Pancreas (tissue), 10 donors: ENCODE data around the gene MECR. TPM values are rescaled to one million over a fixed set of nuclear protein-coding genes. Genes with fewer than 3 reads are reported as not detected.

ENCODE experiments used
- ATAC-seq, 4 donors: fragments of 200-7000 bp; cut with Tn5 transposase; one replicate each; pipeline versions ENCODE4 v1.8.0 to v1.9.1; 2020; ENCODE audit warnings: mild to moderate bottlenecking in 4 of 4, moderate library complexity in 4 of 4
- DNase-seq, 6 donors: peaks; one replicate each; pipeline ENCODE4 v3.0.0-alpha.2; 2020
- FAIRE-seq: peaks from 2 replicates; lab custom pipeline; 2012; peaks lifted over from hg19 to GRCh38; lab: Jason Lieb, UNC
- H3K27ac ChIP-seq, 4 donors: fragments of 200-600 bp; sonication (generic); 1 replicate in 3 of 4; 2 replicates in 1 of 4; pipeline versions ENCODE4 v1.5.0 to v1.8.0; 2020
- H3K27me3 ChIP-seq, 4 donors: fragments of 200-600 bp; one replicate each; pipeline ENCODE4 v1.8.0; 2021
- H3K36me3 ChIP-seq, 3 donors: fragments of 200-600 bp; sonication (generic) in 1 of 3; one replicate each; pipeline versions ENCODE4 v1.5.0 to v1.8.0; 2020 to 2021
- H3K4me1 ChIP-seq, 3 donors: fragments of 200-600 bp; one replicate each; pipeline ENCODE4 v1.8.0; 2021
- H3K4me3 ChIP-seq, 4 donors: fragments of 200-600 bp; sonication (generic) in 2 of 4; one replicate each; pipeline versions ENCODE4 v1.5.0 to v1.8.0; 2020 to 2021
- H3K9me3 ChIP-seq, 4 donors: fragments of 200-600 bp; one replicate each; pipeline ENCODE4 v1.8.0; 2021
- CTCF ChIP-seq, 4 donors: fragments of 200-600 bp; sonication (generic) in 3 of 4; IDR thresholded peaks; one replicate each; pipeline versions ENCODE4 v1.5.0 to v1.8.0; 2021; ENCODE audit warnings: antibody characterized with exemption in 4 of 4
- WGBS, 2 donors: extraction: QIAGEN DNeasy Blood & Tissue Kit; methylation state at CpG; one replicate each; pipeline ENCODE4 v1.1.7; 2013; 5-methylcytosine and 5-hydroxymethylcytosine counted together
- intact Hi-C, 3 donors: fragments of 100-400 bp; cut with DNase I; formaldehyde crosslinking; loops; one replicate each; pipeline versions ENCODE4 v1.11.1 to v1.14.2; 2022
- polyA plus RNA-seq, 2 donors: library from polyadenylated mRNA; stranded (reverse); fragments of 200-250 nt; gene quantifications; one replicate each; pipeline ENCODE4 v1.2.3, GENCODE V29; 2013
- total RNA-seq, 6 donors: library from RNA; stranded (reverse); fragmentation: NEBNext Ultra II Directional in 4 of 6; extraction: Animal tissue kit (Norgen Biotek cat#: 25700) in 4 of 6; gene quantifications; one replicate each; pipeline versions ENCODE4 v1.2.1 to v1.2.4, GENCODE V29; 2021 to 2023
- donor health status: healthy with polysubstance abuse.
- donor health status: DM: no; HTN: no; CAD: no; lungs with moderate emphysema.
- donor health status: DM: no; HTN: no; CAD: no.
- donor health status: control.
- donor health status: control.
- donor health status: Bipolar disorder and iron deficiency.
- donor health status: DM: yes; HTN: yes; CAD: no.
- donor health status: DM: no; HTN: no; CAD: no.
- donor health status: DM: no; HTN: no; CAD: no.
- donor health status: DM: yes; HTN: yes; CAD: no.

MECR gene
- total and polyA plus RNA-seq, 8 donors: 9.0 to 19.6 (median 10.5) TPM

DNA sequence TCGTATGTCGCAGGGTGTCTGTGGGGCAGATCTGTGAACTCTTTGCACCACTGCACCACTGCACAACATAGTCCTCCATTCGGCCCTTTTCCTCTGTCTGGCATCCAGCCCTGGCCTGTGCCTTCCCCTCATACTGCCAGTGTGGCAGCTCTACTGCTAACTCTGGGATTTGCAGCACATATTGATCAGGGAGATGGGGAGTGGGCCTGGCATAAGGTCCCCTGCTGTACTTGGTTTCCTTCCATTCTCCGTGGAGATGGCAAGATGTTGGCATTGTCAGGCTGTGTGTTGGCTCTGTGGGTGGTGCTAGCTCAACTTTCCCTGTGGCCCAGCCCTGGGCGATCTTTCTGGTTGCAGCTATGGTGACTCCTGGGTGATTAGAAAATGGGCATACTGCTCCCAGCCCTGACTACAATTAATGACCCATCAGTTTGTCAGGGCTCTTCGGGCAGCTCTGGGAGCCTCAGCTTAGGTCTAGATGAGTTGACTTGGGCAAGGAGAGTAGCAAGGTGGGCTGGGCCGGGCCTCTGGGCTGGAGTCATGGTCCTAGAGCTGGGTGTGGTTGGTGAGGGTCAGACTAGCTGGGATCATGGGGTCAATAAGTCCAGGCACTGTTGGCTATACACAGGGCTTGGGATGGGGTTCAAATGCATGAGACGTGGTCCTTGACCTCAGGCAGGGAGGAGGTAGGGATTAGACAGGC, 17.0 kb upstream of the MECR start:
- 81 to 82% methylated on average over 8 of the region's 8 CpGs for WGBS, 2 donors
- intact Hi-C loops: loop anchor here in 1 of 3 donors (5.0 to 10.0 kb wide), 2 partner anchors 860 to 1137 kb away; no protein-coding TSS in a partner anchor
- no peak overlapping the region for H3K4me3 ChIP-seq
- H3K27me3 ChIP-seq: no peaks in the 10 kb centered on the region
- FAIRE-seq (no peak), DNase-seq (no peak), ATAC-seq (no peak)
- H3K9me3 ChIP-seq: no peaks in the 10 kb centered on the region
- no peak overlapping the region for H3K27ac ChIP-seq
- no peaks in the 10 kb centered on the region for H3K36me3 ChIP-seq
- no peak for TF ChIP-seq CTCF (IDR thresholded peaks at IDR 0.05)
- no peaks in the 10 kb centered on the region for H3K4me1 ChIP-seq

DNA sequence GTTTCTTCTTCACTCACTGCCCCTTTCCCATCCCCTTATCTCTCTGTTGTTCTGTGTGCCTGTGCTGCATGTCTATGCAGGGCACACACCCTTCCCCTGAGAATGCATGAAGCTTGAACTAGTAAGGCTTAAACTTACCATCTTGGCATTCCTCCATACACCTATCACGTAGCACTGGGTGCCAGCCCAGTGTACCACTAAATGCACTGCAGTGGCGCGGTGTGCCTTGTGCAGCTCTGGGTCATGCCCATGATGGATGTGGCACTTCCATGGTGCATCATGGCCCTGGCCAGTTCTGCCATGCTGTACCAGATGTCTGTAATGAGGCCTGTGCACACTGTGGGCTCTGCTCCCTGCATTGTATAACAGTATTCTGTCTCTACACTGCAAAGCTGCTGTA, 16.3 kb upstream of the MECR start:
- TF ChIP-seq CTCF (IDR thresholded peaks at IDR 0.05): no peak
- no peaks in the 10 kb centered on the region for H3K4me1 ChIP-seq
- DNase-seq (no peak), FAIRE-seq (no peak), ATAC-seq (no peak)
- H3K27me3 ChIP-seq: no peaks in the 10 kb centered on the region
- H3K36me3 ChIP-seq: no peaks in the 10 kb centered on the region
- WGBS, 2 donors: 73 to 81% methylated on average over 3 of the region's 3 CpGs
- no peaks in the 10 kb centered on the region for H3K9me3 ChIP-seq
- intact Hi-C loops: loop anchor here in 1 of 3 donors (5.0 to 10.0 kb wide), 2 partner anchors 860 to 1138 kb away; no protein-coding TSS in a partner anchor
- H3K4me3 ChIP-seq: no peak overlapping the region
- no peak overlapping the region for H3K27ac ChIP-seq

DNA sequence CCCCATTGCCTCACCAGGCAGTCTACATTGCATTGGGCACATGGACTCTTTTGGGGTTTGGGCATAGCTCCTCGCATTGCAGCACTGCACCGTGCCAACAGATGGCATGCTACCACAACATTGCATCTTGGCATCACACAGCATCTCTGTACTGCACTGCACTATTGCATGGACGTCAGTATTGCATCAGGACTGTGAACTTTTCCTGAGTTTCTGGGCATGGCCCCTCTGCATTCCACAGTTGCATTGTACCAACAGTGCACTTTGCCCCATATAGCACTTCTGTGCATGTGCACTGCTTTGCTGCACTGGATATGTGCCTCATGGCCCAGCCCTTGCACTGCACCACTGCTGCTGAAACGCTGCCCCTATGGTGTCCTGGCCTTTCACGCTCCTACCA, 15.1 kb upstream of the MECR start:
- H3K36me3 ChIP-seq: no peaks in the 10 kb centered on the region
- no peaks in the 10 kb centered on the region for H3K9me3 ChIP-seq
- no peak overlapping the region for H3K4me3 ChIP-seq
- no peak for DNase-seq
- no peaks in the 10 kb centered on the region for H3K27me3 ChIP-seq
- FAIRE-seq: no peak
- 53 to 68% methylated on average over 5 of the region's 5 CpGs for WGBS, 2 donors
- intact Hi-C loops: loop anchor here in 1 of 3 donors (5.0 to 10.0 kb wide), 2 partner anchors 861 to 1139 kb away; no protein-coding TSS in a partner anchor
- TF ChIP-seq CTCF (IDR thresholded peaks at IDR 0.05): peak in 1 of 4 donors; percentile 17
- no peak overlapping the region for H3K27ac ChIP-seq
- H3K4me1 ChIP-seq: no peaks in the 10 kb centered on the region
- peak in 3 of 4 donors; percentile 66 to 76 (median 66) for ATAC-seq

DNA sequence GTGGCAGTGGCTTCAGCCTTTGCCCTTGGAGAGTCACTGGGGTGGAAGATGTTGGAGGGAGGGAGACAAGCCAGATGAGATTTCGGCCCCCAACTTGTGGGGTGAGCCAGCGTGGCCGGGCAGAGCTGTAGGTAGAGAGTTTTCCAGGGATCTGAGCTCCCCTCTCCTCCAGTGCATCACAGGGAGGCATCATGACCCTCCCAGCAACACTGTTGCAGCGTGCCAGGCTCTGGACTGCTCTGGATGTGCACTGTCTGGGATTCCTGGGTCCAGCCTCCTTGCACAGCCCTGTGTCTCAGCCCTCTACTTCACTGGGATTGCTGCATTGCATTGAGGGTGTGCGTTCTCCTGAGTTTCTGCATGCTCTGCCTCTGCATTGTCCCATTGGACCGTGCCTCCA, 14.5 kb upstream of the MECR start:
- DNase-seq (no peak), FAIRE-seq (no peak), ATAC-seq (no peak)
- TF ChIP-seq CTCF (IDR thresholded peaks at IDR 0.05): no peak
- intact Hi-C loops: loop anchor here in 1 of 3 donors (5.0 to 10.0 kb wide), 2 partner anchors 862 to 1140 kb away; no protein-coding TSS in a partner anchor
- WGBS, 2 donors: 77 to 91% methylated on average over 6 of the region's 6 CpGs
- Histone ChIP-seq H3K36me3 (no peaks in the 10 kb centered on the region), H3K4me3 (no peak overlapping the region), H3K9me3 (no peaks in the 10 kb centered on the region), H3K27me3 (no peaks in the 10 kb centered on the region), H3K4me1 (no peaks in the 10 kb centered on the region), H3K27ac (no peak overlapping the region)

- Histone ChIP-seq H3K9me3 (no peaks in the 10 kb centered on the region), H3K36me3 (no peaks in the 10 kb centered on the region), H3K27ac (no peak overlapping the region), H3K4me1 (no peaks in the 10 kb centered on the region), H3K4me3 (no peak overlapping the region), H3K27me3 (no peaks in the 10 kb centered on the region)
- no peak for FAIRE-seq
- DNase-seq: no peak
- WGBS, 2 donors: 63 to 75% methylated on average over 3 of the region's 3 CpGs
- TF ChIP-seq CTCF (IDR thresholded peaks at IDR 0.05): no peak
- ATAC-seq: no peak
- intact Hi-C loops: loop anchor here in 1 of 3 donors (10.0 kb wide), 1 partner anchor 1141 kb away; no protein-coding TSS in a partner anchor
Observed at GRCh38 chr1:29243871-29244200, 13.1 kb upstream of the MECR start.
